Stimulated activated CD4-positive, alpha-beta T cell treated with anti-CD3 and anti-CD28 coated beads, TNF-alpha, amount 100 ng/mL, for 24 hours (primary cell): ENCODE results near the gene MPPED2.

Experiments used
- DNase-seq, 3 experiments: peaks; one replicate each; pipeline ENCODE4 v3.0.0-alpha.2; 2020; ENCODE audit warnings: low read depth in 3 of 3

MPPED2 gene

GRCh38 chr11:30454111-30454510 is 132.0 kb downstream of the MPPED2 start:
- DNase-seq = no peak

- no peak for DNase-seq
These were observed 132.4 kb downstream of the MPPED2 start for GRCh38 chr11:30453705-30454104.

- DNase-seq = no peak
These were observed 133.3 kb downstream of the MPPED2 start for GRCh38 chr11:30452842-30453241.

DNA sequence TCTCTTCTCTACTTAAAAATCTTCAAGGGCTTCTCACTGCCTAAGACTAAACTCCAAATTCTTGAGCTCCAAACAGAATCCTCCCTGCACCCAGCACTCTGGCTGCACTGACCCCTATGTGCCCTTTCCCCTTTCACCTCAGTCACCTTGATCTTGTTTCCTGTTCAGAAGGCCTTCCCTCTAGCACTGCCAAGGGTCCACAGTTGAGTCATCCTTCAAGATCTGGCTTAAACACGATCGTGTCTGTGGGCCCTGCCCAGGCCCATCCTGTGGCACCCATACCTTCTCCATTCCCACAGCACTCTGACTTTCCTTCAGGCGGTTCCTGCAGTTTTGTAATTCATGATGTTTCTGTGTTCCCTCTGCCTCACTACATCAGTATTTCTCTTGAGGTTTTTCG is 134.0 kb downstream of the MPPED2 start:
- DNase-seq = no peak

DNA sequence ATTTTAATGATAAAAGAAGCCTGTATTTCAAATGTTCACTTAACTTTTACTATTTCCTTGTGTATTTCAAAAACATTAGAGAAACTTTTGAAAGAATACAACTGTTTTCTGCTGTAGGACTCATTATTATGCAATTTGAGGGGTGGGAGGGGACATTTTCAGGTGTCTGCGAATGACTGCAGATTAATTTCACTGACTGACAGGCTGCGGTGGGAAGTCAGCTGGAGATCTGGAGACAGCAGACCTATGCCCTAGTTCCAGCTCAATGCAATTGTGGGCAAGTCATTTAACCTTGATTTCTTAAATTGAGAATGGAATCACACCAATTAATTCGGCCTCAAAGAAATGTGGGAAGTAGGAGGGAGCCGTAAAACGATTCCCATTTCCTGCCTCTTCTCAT is 134.5 kb downstream of the MPPED2 start:
- no peak for DNase-seq

- no peak for DNase-seq
These were observed 135.0 kb downstream of the MPPED2 start for GRCh38 chr11:30451167-30451566.

GRCh38 chr11:30447058-30447640 is 139.0 kb downstream of the MPPED2 start:
- DNase-seq = no peak

GRCh38 chr11:30446520-30446919 is 139.6 kb downstream of the MPPED2 start:
- DNase-seq = no peak

- no peak for DNase-seq
These were observed 141.1 kb downstream of the MPPED2 start for GRCh38 chr11:30445056-30445455.

GRCh38 chr11:30440510-30440909 is 145.6 kb downstream of the MPPED2 start:
- no peak for DNase-seq

- DNase-seq = no peak
These were observed 149.4 kb downstream of the MPPED2 start for GRCh38 chr11:30436801-30437200.

GRCh38 chr11:30435488-30435887 is 150.7 kb downstream of the MPPED2 start:
- DNase-seq = no peak

DNA sequence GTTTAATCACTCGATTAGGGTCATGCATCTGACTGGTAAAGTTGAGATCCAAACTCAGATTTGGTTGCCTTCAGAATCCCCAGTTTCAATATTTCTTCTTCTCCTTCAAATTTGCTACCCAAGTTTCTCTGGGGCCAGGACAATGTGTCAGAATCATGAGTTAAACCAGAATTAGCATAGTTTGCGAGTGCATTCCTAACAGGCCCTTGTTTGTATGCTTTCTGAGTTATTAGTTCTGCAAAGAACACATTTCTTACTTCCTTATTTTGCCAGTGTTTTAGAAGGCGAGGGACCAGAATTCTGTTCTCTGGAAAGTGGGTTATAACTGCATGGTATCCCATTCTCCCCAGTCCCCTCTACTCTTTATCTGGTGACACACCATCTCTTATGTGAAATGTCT is 151.3 kb downstream of the MPPED2 start:
- DNase-seq = no peak

DNA sequence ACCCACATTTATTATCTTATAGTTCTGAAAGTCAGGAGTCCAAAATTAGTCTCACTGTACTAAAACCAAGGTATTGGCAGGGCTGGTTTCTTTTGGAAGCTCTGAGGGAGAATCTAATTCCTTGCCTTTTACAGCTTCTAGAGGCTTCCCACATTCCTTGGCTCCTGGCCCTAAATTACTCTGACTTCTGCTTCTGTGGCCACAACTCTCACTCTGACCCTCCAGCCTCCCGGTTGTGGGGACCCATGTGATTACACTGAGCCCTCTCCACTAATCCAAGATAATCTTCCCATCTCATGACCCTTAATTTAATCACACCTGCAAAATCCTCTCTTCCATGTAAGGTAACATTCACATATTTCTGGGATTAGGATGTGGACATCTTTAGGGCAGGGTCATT is 152.3 kb downstream of the MPPED2 start:
- no peak for DNase-seq

DNA sequence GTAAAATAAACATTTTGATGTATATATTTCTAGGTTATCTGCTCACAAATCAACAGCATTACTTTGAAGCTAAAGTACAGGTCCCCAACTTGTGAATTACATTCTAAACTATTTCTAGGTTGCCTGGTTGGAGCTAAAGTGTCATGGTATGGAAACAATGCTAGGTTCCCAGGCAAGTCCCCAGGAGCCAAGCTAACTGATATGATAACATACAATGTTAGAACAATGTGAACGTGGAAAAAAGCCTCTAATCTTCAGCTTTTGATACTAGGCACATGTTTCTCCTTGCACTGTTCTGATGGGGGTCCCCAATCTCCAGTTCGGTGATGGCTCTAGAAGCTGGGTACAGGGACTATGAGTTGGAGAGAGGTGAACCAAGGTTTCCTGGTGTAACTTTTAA is 153.4 kb downstream of the MPPED2 start:
- DNase-seq = no peak

DNA sequence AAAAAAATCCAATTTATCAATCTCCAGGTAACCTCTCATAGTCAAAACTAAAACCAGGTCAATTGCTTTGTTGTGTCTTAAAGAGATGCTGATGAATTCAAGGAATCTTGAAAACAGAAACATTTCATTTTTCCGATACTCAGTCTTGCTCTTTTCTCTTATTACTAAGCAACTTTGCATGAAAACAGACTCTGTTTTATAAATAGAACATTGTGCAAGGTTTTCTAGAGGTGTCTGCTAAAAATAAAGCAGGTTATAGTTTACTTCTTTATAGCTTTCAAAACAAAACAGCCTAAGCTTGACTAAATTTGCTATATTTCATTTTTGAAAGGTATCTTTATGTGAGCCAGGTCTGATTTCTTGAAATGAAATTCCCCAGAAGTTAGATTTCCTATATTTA is 154.0 kb downstream of the MPPED2 start:
- no peak for DNase-seq

- no peak for DNase-seq
These were observed 154.9 kb downstream of the MPPED2 start for GRCh38 chr11:30431127-30431814.

- DNase-seq = no peak
These were observed 156.6 kb downstream of the MPPED2 start for GRCh38 chr11:30429550-30429949.

DNA sequence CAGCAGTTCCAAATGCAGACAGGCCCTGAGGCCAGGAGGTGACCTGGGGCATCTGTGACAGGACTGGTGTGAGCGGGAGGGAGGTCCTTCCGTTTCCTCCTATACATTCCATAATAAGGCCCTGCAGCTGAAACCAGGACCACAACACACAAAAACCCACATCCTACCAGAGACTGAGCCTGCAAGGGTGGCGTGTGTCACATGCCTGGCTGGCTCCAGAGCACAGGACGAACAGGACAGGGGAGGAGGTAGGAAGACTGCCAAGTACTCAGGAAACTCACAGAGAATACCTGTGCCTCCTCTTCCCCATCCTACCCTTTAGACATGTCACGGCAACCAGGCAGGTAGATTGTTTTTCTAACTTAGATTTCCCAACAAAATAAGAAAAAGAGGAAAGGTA is 159.4 kb downstream of the MPPED2 start:
- DNase-seq = no peak

DNA sequence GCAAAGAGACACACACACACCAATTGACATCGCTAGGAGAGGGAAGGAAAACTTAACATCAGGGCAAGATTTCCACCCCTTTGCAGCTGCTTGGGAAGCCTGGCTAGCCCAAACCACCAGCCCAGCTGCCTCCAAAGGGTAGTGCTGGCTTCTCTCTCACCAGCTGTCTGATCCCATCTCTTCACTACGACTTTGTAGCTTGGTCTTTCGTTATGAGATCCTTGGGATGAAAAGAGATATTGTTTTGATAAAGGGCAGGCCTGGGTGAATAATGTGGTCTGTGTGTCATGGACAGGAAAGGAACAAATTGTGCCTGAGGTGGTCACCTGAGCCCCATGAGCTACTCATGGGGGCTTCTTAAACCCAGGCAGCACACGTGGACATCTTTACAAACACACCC is 161.3 kb downstream of the MPPED2 start:
- DNase-seq = no peak

DNA sequence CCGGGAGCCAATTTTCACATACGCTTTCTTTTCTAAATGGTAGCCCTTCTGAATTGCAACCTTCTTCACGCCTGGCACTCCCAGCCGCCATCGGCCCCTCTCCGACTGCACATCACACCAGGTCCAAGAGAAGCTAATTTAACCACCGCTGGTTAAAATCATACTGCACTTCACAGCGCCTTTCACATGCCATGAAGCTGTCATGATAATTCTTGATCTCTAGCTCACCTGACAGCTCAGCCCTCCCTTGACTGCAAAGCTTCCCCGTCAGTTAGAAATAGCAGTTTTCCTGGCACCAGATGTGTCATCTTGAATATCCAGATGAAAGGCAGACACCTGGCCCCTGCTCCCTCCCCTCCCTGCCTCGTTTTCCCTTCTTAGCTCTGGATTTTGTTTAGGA is 161.8 kb downstream of the MPPED2 start:
- no peak for DNase-seq

GRCh38 chr11:30423886-30424285 is 162.3 kb downstream of the MPPED2 start:
- no peak for DNase-seq

GRCh38 chr11:30423279-30423648 is 162.9 kb downstream of the MPPED2 start:
- no peak for DNase-seq
